Heart right ventricle (tissue), 16 donors: ENCODE data around the gene ABLIM1. TPM values are rescaled to one million over a fixed set of nuclear protein-coding genes. Genes with fewer than 3 reads are reported as not detected.
A peak's percentile ranks its signal among the peaks of the same experiment; 100 is the strongest.

Source experiments
- ATAC-seq, 8 donors: fragments of 200-7000 bp; cut with Tn5 transposase; one replicate each; pipeline ENCODE4 v1.9.1; 2020; ENCODE audit warnings: mild to moderate bottlenecking in 8 of 8, moderate library complexity in 8 of 8, moderate number of reproducible peaks in 1 of 8
- DNase-seq, 2 donors: peaks; one replicate each; pipeline ENCODE4 v3.0.0-alpha.2; 2020
- H3K27ac ChIP-seq, 10 donors: fragments of 200-600 bp; sonication (generic) in 2 of 10; one replicate each; pipeline versions ENCODE4 v1.5.0 to v1.8.0; 2020 to 2022; ENCODE audit warnings: mild to moderate bottlenecking in 3 of 10
- H3K27me3 ChIP-seq, 7 donors: fragments of 200-600 bp; one replicate each; pipeline ENCODE4 v1.8.0; 2021 to 2022; ENCODE audit warnings: mild to moderate bottlenecking in 2 of 7
- H3K36me3 ChIP-seq, 9 donors: fragments of 200-600 bp; sonication (generic) in 1 of 9; one replicate each; pipeline versions ENCODE4 v1.5.0 to v1.8.0; 2020 to 2022; ENCODE audit warnings: mild to moderate bottlenecking in 2 of 9
- H3K4me1 ChIP-seq, 9 donors: fragments of 200-600 bp; sonication (generic) in 1 of 9; one replicate each; pipeline versions ENCODE4 v1.5.0 to v1.8.0; 2020 to 2022; ENCODE audit warnings: mild to moderate bottlenecking in 4 of 9
- H3K4me3 ChIP-seq, 10 donors: fragments of 200-600 bp; sonication (generic) in 2 of 10; one replicate each; pipeline versions ENCODE4 v1.5.0 to v1.8.0; 2020 to 2022; ENCODE audit warnings: mild to moderate bottlenecking in 7 of 10, moderate library complexity in 2 of 10
- H3K9me3 ChIP-seq, 11 donors: fragments of 200-600 bp in 10 of 11; sonication (generic) in 2 of 11; one replicate each; pipeline versions ENCODE4 v1.5.0 to v1.8.0; 2013 to 2022; ENCODE audit warnings: mild to moderate bottlenecking in 2 of 11, control low read depth in 1 of 11, moderate library complexity in 1 of 11
- WGBS, 2 donors: extraction: QIAGEN DNeasy Blood & Tissue Kit; methylation state at CpG; one replicate each; pipeline ENCODE4 v1.1.7; 2013; ENCODE audit warnings: inconsistent platforms in 1 of 2; 5-methylcytosine and 5-hydroxymethylcytosine counted together
- intact Hi-C, 10 donors: fragments of 100-400 bp; cut with DNase I; formaldehyde crosslinking; loops; one replicate each; pipeline versions ENCODE4 v1.11.1 to v1.14.2; 2022
- polyA plus RNA-seq, 2 donors: library from polyadenylated mRNA; stranded (reverse); fragments of 200-250 nt; gene quantifications; one replicate each; pipeline ENCODE4 v1.2.3, GENCODE V29; 2013
- total RNA-seq, 10 donors: library from RNA; stranded (reverse); fragmentation: NEBNext Ultra II Directional in 3 of 10; extraction: Animal tissue kit (Norgen Biotek cat#: 25700) in 3 of 10; gene quantifications; one replicate each; pipeline versions ENCODE4 v1.2.1 to v1.2.4, GENCODE V29; 2021 to 2023
- TF ChIP-seq, protein P1 (sequence below), 9 donors: fragments of 200-600 bp; sonication (generic) in 2 of 9; IDR thresholded peaks; one replicate each; pipeline versions ENCODE4 v1.5.0 to v1.8.0; 2021 to 2022; ENCODE audit warnings: antibody characterized with exemption in 9 of 9, mild to moderate bottlenecking in 5 of 9, moderate library complexity in 1 of 9
- donor health status: Arrhythmogenic right ventricular cardiomyopathy.
- donor health status: ischemic (EF 13 %, LVEDD 7.1; RV severe dilation, severe dysfunction).
- donor health status: healthy with polysubstance abuse.
- donor health status: DM: no; HTN: yes; CAD: no.
- donor health status: DM: no; HTN: no; CAD: no.
- donor health status: ischemic (EF 25% LVEDD 6.9; RV normal size, moderate dysfunction).
- donor health status: ischemic (EF 25% LVEDD 5.7; RV mildly dilated, moderate dysfunction).
- donor health status: healthy.
- donor health status: DM: yes; HTN: yes; CAD: no.
- donor health status: Ischemic cardiomyopathy.
- donor health status: ischemic (EF 35%, LVEDD 5.7; RV mildly dilated, moderate dysfunction).
- donor health status: nonischemic (EF 11% LVEDD 7.7; RV severe dilation, severe dysfunction).
- donor health status: DM: yes; HTN: yes; CAD: no.
- donor health status: PGD.
- donor health status: ischemic (EF 29% LVEDD 5.4; RV normal size, mild dysfunction).
- donor health status: nonischemic (EF 23%, LVEDD 6.1; RV moderate dilation, normal function).

ABLIM1 gene
- total and polyA plus RNA-seq, 12 donors: 119 to 816 (median 600) TPM

DNA sequence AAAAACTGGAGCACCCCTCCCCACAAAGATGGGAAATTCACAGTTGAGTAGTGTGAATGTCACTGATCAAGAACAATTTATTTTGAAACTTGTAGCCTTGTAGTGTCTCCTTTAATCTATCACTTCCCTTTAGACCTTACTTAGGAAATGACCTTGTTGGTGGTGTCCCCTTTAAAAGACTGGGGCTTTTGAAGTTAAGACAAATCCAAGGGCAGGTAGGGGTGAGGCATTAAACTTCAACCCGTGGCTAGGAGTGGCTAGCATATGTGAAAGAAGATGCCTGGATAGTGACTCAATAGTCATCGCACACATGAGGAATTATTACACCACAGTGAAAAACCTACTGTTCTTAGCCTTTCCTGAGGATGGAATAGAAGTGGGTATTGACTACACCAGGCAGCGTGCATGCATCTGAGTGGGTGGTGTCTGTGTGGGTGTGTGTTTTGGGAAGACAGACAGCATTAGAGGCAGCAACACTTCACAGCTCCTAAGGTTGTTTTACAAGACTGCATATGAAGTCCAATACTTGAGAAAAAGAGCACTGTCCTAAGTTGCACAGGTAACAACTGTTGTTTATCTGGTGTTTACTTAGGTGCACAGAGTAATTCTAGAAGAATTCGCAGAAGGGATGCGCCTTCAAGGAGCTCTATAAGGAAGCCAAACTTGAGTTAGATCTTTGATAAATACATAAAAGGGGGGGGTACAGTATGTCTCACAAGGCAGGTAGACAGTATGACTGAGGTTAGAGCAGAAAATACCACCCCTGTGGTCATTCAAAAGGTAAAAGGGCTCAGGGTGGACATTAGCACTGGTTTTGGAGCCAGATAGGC lies 32.9 kb downstream of the ABLIM1 start:
- 81% methylated on average over 5 of the region's 5 CpGs for WGBS, 2 donors
- no peak for ATAC-seq
- H3K4me3 ChIP-seq: no peak overlapping the region

DNA sequence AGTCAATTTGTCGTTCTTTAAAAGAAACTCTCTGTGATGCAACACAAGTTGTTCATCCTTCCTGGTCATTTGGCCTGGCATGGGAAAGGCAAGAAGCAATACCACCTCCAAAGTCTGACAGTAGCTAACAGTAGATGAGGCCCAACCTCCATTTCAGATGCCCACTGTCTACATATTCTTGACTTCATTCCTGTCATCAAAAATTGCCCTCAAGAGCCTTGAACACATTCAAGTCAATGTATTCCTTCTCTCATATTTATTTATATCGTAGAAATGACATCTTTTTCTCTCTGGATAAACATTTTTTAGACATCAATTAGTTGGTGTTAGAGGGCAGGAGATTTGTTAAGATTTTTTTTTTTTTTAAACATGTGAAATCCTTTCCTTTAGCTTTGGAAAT lies 33.7 kb downstream of the ABLIM1 start:
- Histone ChIP-seq H3K27ac (peak overlapping the region in 9 of 10 donors; percentile 31 to 95 (median 60)), H3K4me1 (peaks cover 26 to 99% (median 67%) of the 10 kb centered on the region in 9 donors), H3K36me3 (peaks cover 0 to 17% (median 0%) of the 10 kb centered on the region in 9 donors), H3K4me3 (no peak overlapping the region), H3K27me3 (no peaks in the 10 kb centered on the region), H3K9me3 (peaks cover 0 to 7% (median 0%) of the 10 kb centered on the region in 11 donors)
- ATAC-seq (no peak), DNase-seq (no peak)
- intact Hi-C loops: loop anchor here in 1 of 10 donors (5.0 kb wide), 1 partner anchor 72 kb away; no protein-coding TSS in a partner anchor
- WGBS, 2 donors: 61 to 90% methylated on average over 2 of the region's 2 CpGs
- TF ChIP-seq, protein P1, sequence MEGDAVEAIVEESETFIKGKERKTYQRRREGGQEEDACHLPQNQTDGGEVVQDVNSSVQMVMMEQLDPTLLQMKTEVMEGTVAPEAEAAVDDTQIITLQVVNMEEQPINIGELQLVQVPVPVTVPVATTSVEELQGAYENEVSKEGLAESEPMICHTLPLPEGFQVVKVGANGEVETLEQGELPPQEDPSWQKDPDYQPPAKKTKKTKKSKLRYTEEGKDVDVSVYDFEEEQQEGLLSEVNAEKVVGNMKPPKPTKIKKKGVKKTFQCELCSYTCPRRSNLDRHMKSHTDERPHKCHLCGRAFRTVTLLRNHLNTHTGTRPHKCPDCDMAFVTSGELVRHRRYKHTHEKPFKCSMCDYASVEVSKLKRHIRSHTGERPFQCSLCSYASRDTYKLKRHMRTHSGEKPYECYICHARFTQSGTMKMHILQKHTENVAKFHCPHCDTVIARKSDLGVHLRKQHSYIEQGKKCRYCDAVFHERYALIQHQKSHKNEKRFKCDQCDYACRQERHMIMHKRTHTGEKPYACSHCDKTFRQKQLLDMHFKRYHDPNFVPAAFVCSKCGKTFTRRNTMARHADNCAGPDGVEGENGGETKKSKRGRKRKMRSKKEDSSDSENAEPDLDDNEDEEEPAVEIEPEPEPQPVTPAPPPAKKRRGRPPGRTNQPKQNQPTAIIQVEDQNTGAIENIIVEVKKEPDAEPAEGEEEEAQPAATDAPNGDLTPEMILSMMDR (IDR thresholded peaks at IDR 0.05): no peak

More for the DNA sequence above, 32.9 kb downstream of the ABLIM1 start:
- Histone ChIP-seq H3K4me1 (peaks cover 20 to 97% (median 66%) of the 10 kb centered on the region in 9 donors), H3K36me3 (peaks cover 0 to 13% (median 0%) of the 10 kb centered on the region in 9 donors), H3K27me3 (peaks cover 0 to 4% (median 0%) of the 10 kb centered on the region in 7 donors), H3K9me3 (peaks cover 0 to 7% (median 0%) of the 10 kb centered on the region in 11 donors), H3K27ac (peak overlapping the region in 7 of 10 donors; percentile 52 to 95 (median 84))
- intact Hi-C loops: loop anchor here in 2 of 10 donors (5.0 kb wide), 2 partner anchors 62 to 73 kb away; no protein-coding TSS in a partner anchor
- TF ChIP-seq, protein P1 (IDR thresholded peaks at IDR 0.05): no peak
- DNase-seq: no peak

DNA sequence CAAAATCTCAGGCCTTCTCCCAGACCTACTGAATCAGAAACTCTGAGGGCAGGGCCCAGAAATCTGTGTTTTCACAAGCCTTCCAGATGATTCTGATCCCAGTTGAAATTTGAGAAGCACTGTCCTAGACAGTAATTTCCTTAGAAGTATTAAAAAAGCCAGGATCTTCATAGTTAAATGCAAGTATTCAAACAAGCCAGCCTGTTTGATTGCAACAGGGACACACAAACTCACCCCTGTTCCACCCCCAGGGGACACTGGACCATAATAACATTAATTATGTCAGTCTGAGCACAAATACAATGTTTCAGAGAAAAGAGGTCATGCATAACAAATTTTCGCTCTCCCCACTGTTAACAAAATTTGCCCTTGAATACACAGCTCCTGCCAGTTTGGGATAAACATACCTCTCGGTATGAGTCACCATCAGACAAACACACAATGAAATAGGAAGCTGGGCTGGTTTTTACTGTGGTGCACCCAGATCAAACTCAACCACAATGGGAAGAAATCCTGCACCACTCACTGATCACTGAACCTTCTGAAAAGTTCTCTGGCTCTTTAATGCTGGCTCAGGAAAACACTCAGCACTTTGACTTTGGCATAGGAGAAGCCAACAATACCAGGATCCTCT lies 34.3 kb downstream of the ABLIM1 start:
- 39 to 45% methylated on average over 2 of the region's 2 CpGs for WGBS, 2 donors
- no peak for DNase-seq
- Histone ChIP-seq H3K27me3 (no peaks in the 10 kb centered on the region), H3K27ac (peak overlapping the region in 9 of 10 donors; percentile 31 to 95 (median 60)), H3K4me1 (peaks cover 27 to 99% (median 69%) of the 10 kb centered on the region in 9 donors), H3K4me3 (no peak overlapping the region), H3K9me3 (peaks cover 0 to 7% (median 0%) of the 10 kb centered on the region in 11 donors), H3K36me3 (peaks cover 0 to 20% (median 2%) of the 10 kb centered on the region in 9 donors)
- TF ChIP-seq, protein P1 (IDR thresholded peaks at IDR 0.05): no peak
- ATAC-seq: peak in 7 of 8 donors; percentile 45 to 77 (median 52)
- intact Hi-C loops: loop anchor here in 1 of 10 donors (5.0 kb wide), 1 partner anchor 71 kb away; no protein-coding TSS in a partner anchor

DNA sequence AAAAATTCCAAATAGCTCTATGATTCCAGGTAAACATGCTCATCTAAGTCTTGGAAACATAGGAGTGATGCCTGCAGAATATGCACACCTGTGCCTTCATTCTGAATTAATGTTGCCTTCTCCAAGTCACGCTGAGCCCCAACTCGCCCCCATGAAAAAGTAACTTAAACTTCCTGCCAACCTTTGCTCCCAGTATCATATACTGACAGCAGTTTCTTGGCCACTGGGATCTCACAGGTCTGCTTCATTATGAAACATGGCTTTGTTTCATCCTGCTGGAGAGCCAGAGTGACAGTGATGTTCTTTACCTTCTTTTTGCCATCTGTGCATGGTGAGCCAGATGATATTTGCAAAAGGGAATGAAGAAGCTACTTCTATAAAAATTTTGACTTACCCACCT lies 34.9 kb downstream of the ABLIM1 start:
- no peak for ATAC-seq
- intact Hi-C loops: loop anchor here in 1 of 10 donors (5.0 kb wide), 1 partner anchor 71 kb away; no protein-coding TSS in a partner anchor
- Histone ChIP-seq H3K27ac (peak overlapping the region in 9 of 10 donors; percentile 29 to 95 (median 60)), H3K27me3 (no peaks in the 10 kb centered on the region), H3K4me1 (peaks cover 27 to 99% (median 76%) of the 10 kb centered on the region in 9 donors), H3K9me3 (peaks cover 0 to 7% (median 0%) of the 10 kb centered on the region in 11 donors), H3K4me3 (no peak overlapping the region), H3K36me3 (peaks cover 0 to 25% (median 3%) of the 10 kb centered on the region in 9 donors)
- 71 to 73% methylated on average over 2 of the region's 2 CpGs for WGBS, 2 donors
- TF ChIP-seq, protein P1 (IDR thresholded peaks at IDR 0.05): no peak
- DNase-seq: no peak
